GM08714 (cell line): ENCODE results near the gene IL2RA.
"Not testable (repeated sequence)": the region's sequence is repeated elsewhere in the genome, so short reads cannot be mapped to it uniquely, and the experiment has no call there.

Experiments used
- H3K4me3 ChIP-seq: fragments of 200-500 bp; sonication (Bioruptor generic); 2 replicates; pipeline ENCODE4 v1.5.1; 2014; ENCODE audit warnings: mild to moderate bottlenecking, low read length, inconsistent platforms
- ZNF274 ChIP-seq: IDR thresholded peaks from 2 replicates; pipeline ENCODE4 v1.6.1; 2012; ENCODE audit warnings: mild to moderate bottlenecking, low read depth, low read length

Gene IL2RA

GRCh38 chr10:5970066-5970465 lies 92.1 kb downstream of the IL2RA start:
- no peak overlapping the region for H3K4me3 ChIP-seq
- no peak for TF ChIP-seq ZNF274

- no peak for TF ChIP-seq ZNF274
- H3K4me3 ChIP-seq = no peak overlapping the region
Measured at GRCh38 chr10:5968681-5969453, 93.3 kb downstream of the IL2RA start.

GRCh38 chr10:5968037-5968680 lies 94.0 kb downstream of the IL2RA start:
- TF ChIP-seq ZNF274 = no peak
- H3K4me3 ChIP-seq = no peak overlapping the region

- H3K4me3 ChIP-seq = no peak overlapping the region
- no peak for TF ChIP-seq ZNF274
Measured at GRCh38 chr10:5965266-5965665, 96.9 kb downstream of the IL2RA start.

GRCh38 chr10:5964736-5965135 lies 97.4 kb downstream of the IL2RA start:
- no peak for TF ChIP-seq ZNF274
- H3K4me3 ChIP-seq = no peak overlapping the region

- no peak overlapping the region for H3K4me3 ChIP-seq
- TF ChIP-seq ZNF274 = no peak
Measured at GRCh38 chr10:5963591-5963990, 98.6 kb downstream of the IL2RA start.

- H3K4me3 ChIP-seq = no peak overlapping the region
- no peak for TF ChIP-seq ZNF274
Measured at GRCh38 chr10:5963071-5963470, 99.1 kb downstream of the IL2RA start.

- H3K4me3 ChIP-seq = not testable (repeated sequence)
Measured at GRCh38 chr10:5962358-5962940, 99.7 kb downstream of the IL2RA start.

GRCh38 chr10:5961405-5962100 lies 100.6 kb downstream of the IL2RA start:
- H3K4me3 ChIP-seq = no peak overlapping the region
- no peak for TF ChIP-seq ZNF274

- not testable (repeated sequence) for H3K4me3 ChIP-seq
Measured at GRCh38 chr10:5960973-5961275, 101.2 kb downstream of the IL2RA start.
